Measurements from ENCODE around the gene TMEM80.

Gene TMEM80

DNA sequence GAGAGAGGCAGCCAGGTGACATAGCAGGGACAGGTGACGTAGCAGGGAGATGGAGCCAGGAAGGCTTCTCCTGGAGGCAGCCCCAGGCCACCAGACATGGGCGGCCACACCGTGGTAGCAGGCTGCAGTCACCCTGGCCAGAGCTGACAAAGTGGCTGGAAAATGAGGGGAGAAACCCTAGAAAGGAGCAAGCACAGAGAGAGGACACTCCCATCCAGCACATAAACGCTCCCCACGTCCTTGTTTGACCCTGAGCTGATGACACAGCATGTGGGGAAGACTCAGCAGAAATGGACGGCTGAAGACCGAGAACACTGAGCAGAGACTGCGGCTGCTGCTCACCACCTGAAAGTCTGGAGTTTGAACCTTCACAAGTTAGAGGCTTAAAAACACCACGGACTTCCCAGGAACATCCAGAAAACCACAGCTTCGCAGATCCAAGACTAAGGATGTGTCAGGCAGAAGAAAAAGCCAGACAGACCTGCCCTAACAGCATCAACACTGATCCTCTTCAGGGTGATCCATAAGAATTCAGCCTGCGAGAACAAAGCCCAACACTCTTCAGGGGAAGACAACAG is 29.8 kb upstream of the TMEM80 start:
- no peak overlapping the region for H2AK5ac ChIP-seq (ENCODE audit: low read length, severe bottlenecking)
- no peak overlapping the region for H3K27ac ChIP-seq (ENCODE audit: low read length, poor library complexity, severe bottlenecking)
- no peak overlapping the region for H2BK15ac ChIP-seq (ENCODE audit: low read depth, poor library complexity, severe bottlenecking)
- peaks cover 19 to 53% of the 10 kb centered on the region in 2 experiments for H3K36me3 ChIP-seq (ENCODE audit: control insufficient read depth in 1 of 2, insufficient read depth in 2 of 2, low read depth in 1 of 2, low read length in 2 of 2)
- no peak overlapping the region for H3K18ac ChIP-seq (ENCODE audit: low read depth in 1 of 2, low read length in 2 of 2)
- peak overlapping the region; percentile 73 for H3K9ac ChIP-seq (ENCODE audit: low read length)
- H4K91ac ChIP-seq (ENCODE audit: low read length) = no peak overlapping the region
- no peak overlapping the region for H2AFZ ChIP-seq (ENCODE audit: low read depth, low read length)
- no peak overlapping the region for H3K4ac ChIP-seq (ENCODE audit: low read depth in 1 of 2, low read length in 2 of 2)
- H2BK120ac ChIP-seq (ENCODE audit: low read depth, low read length) = no peak overlapping the region
- peaks cover 26% of the 10 kb centered on the region for H3K79me1 ChIP-seq (replicated peaks; ENCODE audit: low read length, poor library complexity, severe bottlenecking)
- no peak overlapping the region for H3K4me2 ChIP-seq (ENCODE audit: low read length, poor library complexity, severe bottlenecking)
- H3K4me1 ChIP-seq (ENCODE audit: control insufficient read depth, insufficient read depth, low read depth, low read length) = peaks cover 9% of the 10 kb centered on the region
- peak overlapping the region in 1 of 2 experiments; percentile 45 for H3K4me3 ChIP-seq (ENCODE audit: insufficient read depth in 1 of 2, low read depth in 1 of 2, low read length in 2 of 2)
- H3K27me3 ChIP-seq (ENCODE audit: control insufficient read depth in 1 of 2, insufficient read depth in 1 of 2, low read length in 2 of 2) = no peaks in the 10 kb centered on the region
- H3K14ac ChIP-seq (ENCODE audit: low read length in 2 of 2) = peak overlapping the region in 1 of 2 experiments; percentile 35
- 94% methylated on average over 11 of the region's 11 CpGs for WGBS
- H2BK12ac ChIP-seq (ENCODE audit: low read length in 2 of 2) = no peak overlapping the region
- H2BK5ac ChIP-seq (ENCODE audit: low read depth, low read length, poor library complexity, severe bottlenecking) = no peak overlapping the region
- no peak overlapping the region for H3K23ac ChIP-seq (ENCODE audit: low read length in 2 of 2)
- H3K9me3 ChIP-seq (ENCODE audit: control insufficient read depth, low read length) = no peaks in the 10 kb centered on the region
- DNase-seq = peak; percentile 44
- no peak overlapping the region for H4K8ac ChIP-seq (ENCODE audit: low read length)

DNA sequence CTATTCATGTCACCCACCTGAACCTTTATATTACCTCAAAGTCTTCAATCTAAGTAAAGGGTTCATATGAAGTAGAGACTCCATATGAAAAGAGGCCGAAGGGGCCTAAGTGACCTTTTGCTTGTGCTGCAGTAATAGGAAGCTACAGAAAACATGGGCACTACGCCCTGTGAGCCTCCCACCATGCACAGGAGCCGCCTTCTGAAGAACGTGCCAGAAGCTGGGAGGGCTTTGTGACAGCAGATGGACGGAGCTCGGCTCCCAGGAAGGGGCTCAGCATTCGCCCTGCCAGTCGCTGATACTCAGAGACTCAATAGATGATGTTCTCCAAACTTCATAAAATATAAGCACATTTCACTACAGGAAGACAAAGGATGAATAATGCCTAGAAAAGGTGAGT is 21.8 kb upstream of the TMEM80 start:
- peaks cover 47 to 52% of the 10 kb centered on the region in 2 experiments for H3K36me3 ChIP-seq (ENCODE audit: control insufficient read depth in 1 of 2, insufficient read depth in 2 of 2, low read depth in 1 of 2, low read length in 2 of 2)
- H3K14ac ChIP-seq (ENCODE audit: low read length in 2 of 2) = no peak overlapping the region
- 96% methylated on average over 8 of the region's 8 CpGs for WGBS

DNA sequence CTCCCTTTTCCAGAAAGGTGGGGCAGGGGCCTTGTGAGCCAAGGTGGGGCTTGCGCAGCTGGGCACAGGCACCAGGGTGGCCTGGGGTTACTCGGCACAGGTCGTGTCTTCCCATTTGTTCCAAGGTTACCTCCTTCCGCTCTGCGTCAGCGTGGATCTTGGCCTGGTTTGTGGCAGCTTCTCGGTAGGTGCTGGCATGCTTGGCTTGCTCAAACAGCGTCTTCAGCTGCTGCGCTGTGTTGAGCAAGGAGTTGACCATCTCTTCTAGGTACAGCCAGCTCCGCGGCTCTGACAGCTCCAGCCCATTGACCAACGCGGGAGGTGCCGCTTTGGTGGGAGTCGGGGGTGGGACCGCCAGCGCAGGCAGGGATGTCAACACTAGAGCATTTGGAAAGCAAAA is 21.2 kb upstream of the TMEM80 start:
- Histone ChIP-seq H3K27ac (ENCODE audit: low read length, poor library complexity, severe bottlenecking) (no peak overlapping the region), H2BK15ac (ENCODE audit: low read depth, poor library complexity, severe bottlenecking) (no peak overlapping the region), H2AK5ac (ENCODE audit: low read length, severe bottlenecking) (no peak overlapping the region), H3K4me3 (ENCODE audit: insufficient read depth in 1 of 2, low read depth in 1 of 2, low read length in 2 of 2) (no peak overlapping the region), H4K91ac (ENCODE audit: low read length) (no peak overlapping the region), H3K4me1 (ENCODE audit: control insufficient read depth, insufficient read depth, low read depth, low read length) (peaks cover 2% of the 10 kb centered on the region), H3K23ac (ENCODE audit: low read length in 2 of 2) (no peak overlapping the region), H3K36me3 (ENCODE audit: control insufficient read depth in 1 of 2, insufficient read depth in 2 of 2, low read depth in 1 of 2, low read length in 2 of 2) (peaks cover 51 to 53% of the 10 kb centered on the region in 2 experiments), H3K9ac (ENCODE audit: low read length) (no peak overlapping the region), H2BK12ac (ENCODE audit: low read length in 2 of 2) (no peak overlapping the region), H2AFZ (ENCODE audit: low read depth, low read length) (no peak overlapping the region), H3K79me1 (replicated peaks; ENCODE audit: low read length, poor library complexity, severe bottlenecking) (peaks cover 22% of the 10 kb centered on the region), H4K8ac (ENCODE audit: low read length) (no peak overlapping the region), H3K14ac (ENCODE audit: low read length in 2 of 2) (peak overlapping the region in 1 of 2 experiments; percentile 22), H2BK120ac (ENCODE audit: low read depth, low read length) (no peak overlapping the region), H3K4ac (ENCODE audit: low read depth in 1 of 2, low read length in 2 of 2) (no peak overlapping the region), H2BK5ac (ENCODE audit: low read depth, low read length, poor library complexity, severe bottlenecking) (no peak overlapping the region), H3K9me3 (ENCODE audit: control insufficient read depth, low read length) (no peaks in the 10 kb centered on the region), H3K27me3 (ENCODE audit: control insufficient read depth in 1 of 2, insufficient read depth in 1 of 2, low read length in 2 of 2) (no peaks in the 10 kb centered on the region), H3K18ac (ENCODE audit: low read depth in 1 of 2, low read length in 2 of 2) (no peak overlapping the region), H3K4me2 (ENCODE audit: low read length, poor library complexity, severe bottlenecking) (no peak overlapping the region)
- 92% methylated on average over 17 of the region's 17 CpGs for WGBS
- DNase-seq = no peak

More for the DNA sequence above, 21.8 kb upstream of the TMEM80 start:
- no peak overlapping the region for H2BK5ac ChIP-seq (ENCODE audit: low read depth, low read length, poor library complexity, severe bottlenecking)
- peaks cover 22% of the 10 kb centered on the region for H3K79me1 ChIP-seq (replicated peaks; ENCODE audit: low read length, poor library complexity, severe bottlenecking)
- H3K9ac ChIP-seq (ENCODE audit: low read length) = no peak overlapping the region
- H3K23ac ChIP-seq (ENCODE audit: low read length in 2 of 2) = no peak overlapping the region
- no peak overlapping the region for H3K27ac ChIP-seq (ENCODE audit: low read length, poor library complexity, severe bottlenecking)
- no peak overlapping the region for H3K4ac ChIP-seq (ENCODE audit: low read depth in 1 of 2, low read length in 2 of 2)
- no peak overlapping the region for H2AK5ac ChIP-seq (ENCODE audit: low read length, severe bottlenecking)
- H3K4me2 ChIP-seq (ENCODE audit: low read length, poor library complexity, severe bottlenecking) = no peak overlapping the region
- no peak overlapping the region for H3K4me3 ChIP-seq (ENCODE audit: insufficient read depth in 1 of 2, low read depth in 1 of 2, low read length in 2 of 2)
- H4K8ac ChIP-seq (ENCODE audit: low read length) = no peak overlapping the region
- H2BK12ac ChIP-seq (ENCODE audit: low read length in 2 of 2) = no peak overlapping the region
- H4K91ac ChIP-seq (ENCODE audit: low read length) = no peak overlapping the region
- H3K27me3 ChIP-seq (ENCODE audit: control insufficient read depth in 1 of 2, insufficient read depth in 1 of 2, low read length in 2 of 2) = no peaks in the 10 kb centered on the region
- no peak for DNase-seq
- no peak overlapping the region for H2BK15ac ChIP-seq (ENCODE audit: low read depth, poor library complexity, severe bottlenecking)
- H2BK120ac ChIP-seq (ENCODE audit: low read depth, low read length) = no peak overlapping the region
- H2AFZ ChIP-seq (ENCODE audit: low read depth, low read length) = no peak overlapping the region
- no peak overlapping the region for H3K18ac ChIP-seq (ENCODE audit: low read depth in 1 of 2, low read length in 2 of 2)
- peaks cover 2% of the 10 kb centered on the region for H3K4me1 ChIP-seq (ENCODE audit: control insufficient read depth, insufficient read depth, low read depth, low read length)
- H3K9me3 ChIP-seq (ENCODE audit: control insufficient read depth, low read length) = no peaks in the 10 kb centered on the region

DNA sequence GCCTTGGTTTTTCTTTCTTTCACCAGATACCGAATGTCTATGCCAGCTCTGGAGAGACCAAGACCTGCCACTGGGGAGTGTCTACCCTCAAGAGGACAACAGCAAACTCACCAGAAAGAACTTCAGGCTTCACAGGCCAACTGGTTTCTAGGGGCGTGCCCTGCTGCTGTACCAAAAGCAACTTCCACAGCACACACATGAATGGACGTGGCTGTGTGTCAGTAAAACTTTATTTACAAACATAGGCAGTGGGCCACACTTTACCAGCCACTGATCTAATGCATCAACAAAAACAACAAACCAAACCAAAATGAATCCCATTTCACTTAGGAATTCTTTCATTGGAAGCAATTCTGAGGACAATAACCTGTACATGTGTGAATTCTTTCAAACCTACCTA is 17.3 kb upstream of the TMEM80 start:
- Histone ChIP-seq H3K36me3 (ENCODE audit: control insufficient read depth in 1 of 2, insufficient read depth in 2 of 2, low read depth in 1 of 2, low read length in 2 of 2) (peaks cover 69 to 75% of the 10 kb centered on the region in 2 experiments), H3K23ac (ENCODE audit: low read length in 2 of 2) (no peak overlapping the region), H3K4me2 (ENCODE audit: low read length, poor library complexity, severe bottlenecking) (no peak overlapping the region), H3K27me3 (ENCODE audit: control insufficient read depth in 1 of 2, insufficient read depth in 1 of 2, low read length in 2 of 2) (no peaks in the 10 kb centered on the region), H3K4me3 (ENCODE audit: insufficient read depth in 1 of 2, low read depth in 1 of 2, low read length in 2 of 2) (no peak overlapping the region), H4K8ac (ENCODE audit: low read length) (no peak overlapping the region), H2AK5ac (ENCODE audit: low read length, severe bottlenecking) (no peak overlapping the region), H2BK120ac (ENCODE audit: low read depth, low read length) (no peak overlapping the region), H3K4ac (ENCODE audit: low read depth in 1 of 2, low read length in 2 of 2) (no peak overlapping the region), H2AFZ (ENCODE audit: low read depth, low read length) (no peak overlapping the region), H2BK12ac (ENCODE audit: low read length in 2 of 2) (no peak overlapping the region), H4K91ac (ENCODE audit: low read length) (no peak overlapping the region), H2BK15ac (ENCODE audit: low read depth, poor library complexity, severe bottlenecking) (no peak overlapping the region), H3K18ac (ENCODE audit: low read depth in 1 of 2, low read length in 2 of 2) (no peak overlapping the region), H3K4me1 (ENCODE audit: control insufficient read depth, insufficient read depth, low read depth, low read length) (peaks cover 2% of the 10 kb centered on the region), H3K27ac (ENCODE audit: low read length, poor library complexity, severe bottlenecking) (no peak overlapping the region), H2BK5ac (ENCODE audit: low read depth, low read length, poor library complexity, severe bottlenecking) (no peak overlapping the region), H3K9ac (ENCODE audit: low read length) (no peak overlapping the region), H3K9me3 (ENCODE audit: control insufficient read depth, low read length) (no peaks in the 10 kb centered on the region), H3K79me1 (replicated peaks; ENCODE audit: low read length, poor library complexity, severe bottlenecking) (peaks cover 28% of the 10 kb centered on the region), H3K14ac (ENCODE audit: low read length in 2 of 2) (no peak overlapping the region)
- 94% methylated on average over 3 of the region's 3 CpGs for WGBS
- no peak for DNase-seq
